ENCODE data around the gene TERB2. TPM values are rescaled to one million over a fixed set of nuclear protein-coding genes. Genes with fewer than 3 reads are reported as not detected.
A peak's percentile ranks its signal among the peaks of the same experiment; 100 is the strongest.
"Not testable (repeated sequence)": the region's sequence is repeated elsewhere in the genome, so short reads cannot be mapped to it uniquely, and the experiment has no call there.

The TERB2 gene
- total RNA-seq, 1 experiment from 2014 or later, result not detected

- DNase-seq (ENCODE audit: low read depth, low spot score); in situ Hi-C loops (cut with HindIII; ENCODE audit: low pct_unique_long_range_greater_than_20kb, low sequenced_read_pairs): not testable (repeated sequence)
Measured at GRCh38 chr15:44988184-44988869, 31.8 kb downstream of the TERB2 start.

DNA sequence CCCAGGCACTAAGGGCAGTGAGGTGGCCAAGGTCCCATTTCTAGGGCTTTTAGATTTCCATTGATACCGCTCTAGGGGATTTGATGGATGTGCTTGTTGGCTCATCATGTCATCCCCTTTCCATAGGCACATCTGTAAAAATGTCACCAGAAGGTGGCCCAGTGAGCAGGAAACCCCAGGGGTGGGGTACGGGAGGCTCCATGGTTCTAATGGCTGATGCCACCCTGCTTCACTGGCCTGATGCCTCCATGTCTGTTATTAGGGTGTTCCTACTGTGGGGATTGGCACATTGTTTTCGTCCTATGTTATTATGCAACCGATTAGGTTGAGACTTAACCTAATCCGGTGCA is 32.4 kb downstream of the TERB2 start:
- DNase-seq (ENCODE audit: low read depth, low spot score); in situ Hi-C loops (cut with HindIII; ENCODE audit: low pct_unique_long_range_greater_than_20kb, low sequenced_read_pairs): not testable (repeated sequence)

GRCh38 chr15:44997632-44998031 is 41.1 kb downstream of the TERB2 start:
- in situ Hi-C loops (cut with HindIII; ENCODE audit: low pct_unique_long_range_greater_than_20kb, low sequenced_read_pairs), result not testable (repeated sequence)
- DNase-seq (ENCODE audit: low read depth, low spot score), result peak; percentile 28

DNA sequence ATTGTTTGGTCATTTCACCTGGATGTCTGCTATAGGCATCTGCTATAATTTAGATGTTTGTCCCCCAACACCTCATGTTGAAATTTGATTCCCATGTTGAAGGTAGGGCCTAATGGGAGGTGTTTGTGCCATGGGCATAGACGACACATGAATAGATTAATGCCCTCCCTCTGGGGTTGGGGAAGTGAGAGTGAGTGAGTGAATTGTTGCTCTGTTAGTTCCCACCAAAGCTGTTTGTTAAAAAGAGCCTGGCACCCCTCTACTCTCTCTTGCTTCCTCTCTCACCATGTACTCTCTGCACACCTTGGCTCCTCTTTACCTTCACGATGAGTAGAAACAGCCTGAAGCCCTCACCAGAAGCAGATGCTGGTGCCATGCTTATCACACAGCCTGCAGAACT is 42.6 kb downstream of the TERB2 start:
- no peak for DNase-seq (ENCODE audit: low read depth, low spot score)
- in situ Hi-C loops (cut with HindIII; ENCODE audit: low pct_unique_long_range_greater_than_20kb, low sequenced_read_pairs), result no loop called here

DNA sequence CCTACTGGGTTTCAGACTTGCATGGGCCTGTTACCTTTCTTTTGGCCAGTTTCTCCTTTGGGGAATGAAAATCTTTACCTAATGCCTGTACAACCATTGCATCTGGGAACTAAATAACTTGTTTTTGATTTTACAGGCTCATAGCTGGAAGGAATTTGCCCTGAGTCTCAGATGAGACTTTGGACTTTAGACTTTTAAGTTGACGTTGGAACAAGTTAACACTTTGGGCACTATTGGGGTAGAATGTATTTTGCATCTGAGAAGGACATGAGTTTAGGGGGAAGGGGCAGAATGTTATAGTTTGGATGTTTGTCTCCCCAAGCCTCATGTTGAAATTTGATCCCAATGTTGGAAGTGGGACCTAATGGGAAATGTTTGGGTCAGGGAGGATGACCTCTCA is 44.7 kb downstream of the TERB2 start:
- in situ Hi-C loops (cut with HindIII; ENCODE audit: low pct_unique_long_range_greater_than_20kb, low sequenced_read_pairs); DNase-seq (ENCODE audit: low read depth, low spot score): not testable (repeated sequence)

DNA sequence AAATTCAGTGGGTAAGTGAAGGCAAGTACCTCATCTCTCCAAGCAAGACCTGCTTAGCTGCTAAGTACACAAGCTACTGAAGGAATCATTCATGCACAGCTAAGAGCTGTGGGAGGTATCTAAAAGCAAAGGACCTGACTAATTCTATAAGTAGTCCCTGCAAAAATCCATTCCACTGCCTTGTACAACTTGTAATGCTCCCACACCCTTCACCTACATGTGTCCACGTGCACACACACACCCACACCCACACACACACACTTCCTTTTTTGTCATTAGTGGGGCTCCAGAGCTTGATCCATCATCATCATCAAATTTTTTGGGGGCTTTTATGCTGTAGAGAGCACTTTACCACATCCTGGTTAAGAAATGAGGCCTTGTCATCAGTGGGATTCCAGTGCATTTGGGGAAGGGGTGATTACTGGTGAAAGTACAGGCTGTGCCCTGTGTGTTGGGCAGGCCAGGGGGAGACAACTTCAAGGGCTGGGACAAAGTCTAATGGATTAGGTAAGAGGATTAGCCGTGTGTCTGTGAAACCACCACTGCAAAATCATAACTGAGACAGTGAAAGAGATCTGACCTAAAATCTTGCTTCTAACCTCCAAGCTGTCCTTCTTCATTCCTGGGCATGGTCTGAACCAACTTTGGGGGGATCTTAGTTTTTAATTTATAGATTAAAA is 47.4 kb downstream of the TERB2 start:
- in situ Hi-C loops (cut with HindIII; ENCODE audit: low pct_unique_long_range_greater_than_20kb, low sequenced_read_pairs); DNase-seq (ENCODE audit: low read depth, low spot score): not testable (repeated sequence)

GRCh38 chr15:45004590-45005175 is 48.2 kb downstream of the TERB2 start:
- in situ Hi-C loops (cut with HindIII; ENCODE audit: low pct_unique_long_range_greater_than_20kb, low sequenced_read_pairs); DNase-seq (ENCODE audit: low read depth, low spot score): not testable (repeated sequence)

GRCh38 chr15:45009046-45009445 is 52.6 kb downstream of the TERB2 start:
- in situ Hi-C loops (cut with HindIII; ENCODE audit: low pct_unique_long_range_greater_than_20kb, low sequenced_read_pairs), result no loop called here
- DNase-seq (ENCODE audit: low read depth, low spot score), result no peak

- in situ Hi-C loops (cut with HindIII; ENCODE audit: low pct_unique_long_range_greater_than_20kb, low sequenced_read_pairs); DNase-seq (ENCODE audit: low read depth, low spot score): not testable (repeated sequence)
Measured at GRCh38 chr15:45015114-45015513, 58.6 kb downstream of the TERB2 start.

GRCh38 chr15:45020222-45020900 is 63.9 kb downstream of the TERB2 start:
- in situ Hi-C loops (cut with HindIII; ENCODE audit: low pct_unique_long_range_greater_than_20kb, low sequenced_read_pairs); DNase-seq (ENCODE audit: low read depth, low spot score): not testable (repeated sequence)

DNA sequence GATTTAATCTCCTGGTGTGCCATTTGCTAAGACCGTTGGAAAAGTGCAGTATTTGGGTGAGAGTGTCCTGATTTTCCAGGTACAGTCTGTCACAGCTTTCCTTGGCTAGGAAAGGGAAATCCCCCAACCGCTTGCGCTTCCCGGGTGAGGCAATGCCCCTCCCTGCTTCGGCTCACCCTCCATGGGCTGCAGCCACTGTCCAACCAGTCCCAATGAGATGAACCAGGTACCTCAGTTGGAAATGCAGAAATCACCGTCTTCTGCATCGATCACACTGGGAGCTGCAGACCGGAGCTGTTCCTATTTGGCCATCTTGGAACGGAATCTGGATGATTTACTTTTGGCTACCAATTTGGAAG is 64.4 kb downstream of the TERB2 start:
- DNase-seq (ENCODE audit: low read depth, low spot score); in situ Hi-C loops (cut with HindIII; ENCODE audit: low pct_unique_long_range_greater_than_20kb, low sequenced_read_pairs): not testable (repeated sequence)

- in situ Hi-C loops (cut with HindIII; ENCODE audit: low pct_unique_long_range_greater_than_20kb, low sequenced_read_pairs), result no loop called here
- DNase-seq (ENCODE audit: low read depth, low spot score), result no peak
Measured at GRCh38 chr15:45021348-45021747, 64.9 kb downstream of the TERB2 start.

- DNase-seq (ENCODE audit: low read depth, low spot score), result peak; percentile 89
- in situ Hi-C loops (cut with HindIII; ENCODE audit: low pct_unique_long_range_greater_than_20kb, low sequenced_read_pairs), result no loop called here
Measured at GRCh38 chr15:45022871-45023658, 66.6 kb downstream of the TERB2 start, which contains the start of gene SORD. Gene SORD (plus strand): TSS chr15:45023195. CDS start chr15:45023284, 89 bp downstream.

DNA sequence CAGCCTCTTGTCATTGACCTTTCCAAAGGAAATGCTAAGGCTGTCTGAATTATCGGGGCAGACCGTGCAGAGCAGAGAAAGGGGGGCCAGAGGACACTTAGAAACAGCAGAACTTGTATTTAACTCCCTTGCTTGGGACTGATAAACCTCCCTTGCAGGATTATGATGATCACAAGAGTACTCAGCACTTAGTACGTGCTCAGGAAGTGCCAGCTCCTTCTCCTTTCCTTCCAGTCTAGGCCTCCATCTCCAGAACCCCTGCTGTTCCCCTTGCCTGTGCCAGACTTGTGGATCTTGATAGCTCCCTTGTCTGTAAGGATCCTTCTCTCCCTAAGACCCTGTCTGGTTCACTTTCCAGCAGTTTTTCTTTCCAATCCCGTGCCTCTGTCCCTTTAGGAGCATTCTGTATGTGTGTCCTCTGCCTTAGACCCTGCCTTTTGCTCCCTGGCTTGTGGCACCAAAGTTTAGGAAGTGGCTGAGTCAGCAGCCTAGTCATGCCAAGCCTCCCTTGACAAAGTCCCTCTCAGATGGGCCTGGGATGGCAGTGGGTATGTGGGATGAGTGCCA is 67.3 kb downstream of the TERB2 start:
- peak; percentile 8 for DNase-seq (ENCODE audit: low read depth, low spot score)
- in situ Hi-C loops (cut with HindIII; ENCODE audit: low pct_unique_long_range_greater_than_20kb, low sequenced_read_pairs), result no loop called here

- in situ Hi-C loops (cut with HindIII; ENCODE audit: low pct_unique_long_range_greater_than_20kb, low sequenced_read_pairs); DNase-seq (ENCODE audit: low read depth, low spot score): not testable (repeated sequence)
Measured at GRCh38 chr15:45024649-45025048, 68.2 kb downstream of the TERB2 start.

- in situ Hi-C loops (cut with HindIII; ENCODE audit: low pct_unique_long_range_greater_than_20kb, low sequenced_read_pairs), result not testable (repeated sequence)
Measured at GRCh38 chr15:45025627-45026026, 69.1 kb downstream of the TERB2 start.

GRCh38 chr15:45026651-45027190 is 70.2 kb downstream of the TERB2 start:
- DNase-seq (ENCODE audit: low read depth, low spot score), result no peak
- in situ Hi-C loops (cut with HindIII; ENCODE audit: low pct_unique_long_range_greater_than_20kb, low sequenced_read_pairs), result no loop called here

More at GRCh38 chr15:45025627-45026026, 69.1 kb downstream of the TERB2 start:
- DNase-seq (ENCODE audit: low read depth, low spot score), result not testable (repeated sequence)
